Ovary (tissue), 10 donors: Measurements from ENCODE around the gene DOC2A. TPM values are rescaled to one million over a fixed set of nuclear protein-coding genes. Genes with fewer than 3 reads are reported as not detected.

ENCODE experiments used
- DNase-seq, 5 donors: peaks; one replicate each; pipeline ENCODE4 v3.0.0-alpha.2; 2019 to 2020
- H3K27ac ChIP-seq, 2 donors: fragments of 200-600 bp; one replicate each; pipeline versions ENCODE4 v1.5.1 to v1.8.0; 2019 to 2022
- H3K27me3 ChIP-seq: fragments of 200-600 bp; one replicate; pipeline ENCODE4 v1.8.0; 2022
- H3K36me3 ChIP-seq: fragments of 200-600 bp; sonication (generic); one replicate; pipeline ENCODE4 v1.5.1; 2019
- H3K4me1 ChIP-seq: one replicate; pipeline ENCODE4 v1.8.1; 2013; ENCODE audit warnings: mild to moderate bottlenecking, moderate library complexity; ENCODE audit not compliant: insufficient read depth
- H3K4me3 ChIP-seq: fragments of 200-600 bp; sonication (generic); one replicate; pipeline ENCODE4 v1.5.1; 2017
- H3K9me3 ChIP-seq, 2 donors: fragments of 200-600 bp in 1 of 2; sonication (generic) in 1 of 2; one replicate each; pipeline versions ENCODE4 v1.5.1 to v1.8.1; 2013 to 2019; ENCODE audit warnings: mild to moderate bottlenecking in 1 of 2, moderate library complexity in 1 of 2
- CTCF ChIP-seq, 3 donors: fragments of 450-650 bp in 2 of 3; fragments of 200-600 bp in 1 of 3; IDR thresholded peaks; one replicate each; pipeline versions ENCODE4 v1.5.1 to v1.8.0; 2016 to 2022; ENCODE audit warnings: antibody characterized with exemption in 3 of 3, mild to moderate bottlenecking in 1 of 3
- EP300 ChIP-seq: sonication (generic); formaldehyde crosslinking; IDR thresholded peaks from one replicate; pipeline ENCODE4 v1.6.1; 2017; ENCODE audit warnings: antibody characterized with exemption
- POLR2A ChIP-seq: fragments of 450-650 bp; IDR thresholded peaks from one replicate; pipeline ENCODE4 v1.6.1; 2017; ENCODE audit warnings: antibody characterized with exemption, mild to moderate bottlenecking, moderate library complexity
- WGBS, 3 donors: extraction: QIAGEN DNeasy Blood & Tissue Kit in 1 of 3; methylation state at CpG; one replicate each; pipeline versions ENCODE4 v1.1.5 to v1.1.7; 2013 to 2017; 5-methylcytosine and 5-hydroxymethylcytosine counted together
- intact Hi-C, 4 donors: fragments of 100-400 bp; cut with DNase I; formaldehyde crosslinking; loops; one replicate each; pipeline versions ENCODE4 v1.11.0 to v1.15.1; 2022 to 2023
- long read RNA-seq, 3 donors: library from polyadenylated mRNA in 2 of 3; unstranded in 2 of 3; transcript quantifications; one replicate each; pipeline ENCODE4 v2.0.0 and lab custom pipeline, GENCODE V29; 2021 to 2026
- polyA plus RNA-seq, 2 donors: library from polyadenylated mRNA; stranded (reverse); fragments of 200-250 nt in 1 of 2; fragments of 350-450 nt in 1 of 2; fragmentation: Illumina TruSeq in 1 of 2; extraction: RNeasy Lipid Tissue Mini Kit (QIAGEN cat#74804) in 1 of 2; gene quantifications; one replicate each; pipeline ENCODE4 v1.2.3, GENCODE V29; 2013 to 2014
- total RNA-seq, 7 donors: library from RNA; depleted of rRNA in 2 of 7; stranded (reverse); fragments of >200 nt in 2 of 7; fragmentation: NEBNext Ultra II Directional in 3 of 7; extraction: Animal tissue kit (Norgen Biotek cat#: 25700) in 3 of 7; gene quantifications; one replicate each; pipeline versions ENCODE4 v1.1.0 to v1.2.4, GENCODE V29; 2016 to 2023
- donor health status: DM: no; HTN: no; CAD: no; lungs with moderate emphysema.
- donor health status: DM: no; HTN: no; CAD: no.
- donor health status: Bipolar disorder and iron deficiency.
- donor health status: DM: yes; HTN: yes; CAD: no.
- donor health status: DM: no; HTN: no; CAD: no.
- donor health status: DM: yes; HTN: yes; CAD: no.

Gene DOC2A
- 1 to 10 TPM; 1.4 to 7.2 (median 4.7) TPM for total RNA-seq
- 1 to 10 TPM; 1.5 to 3.2 TPM for polyA plus RNA-seq
- long read RNA-seq, donor 1: 0 reads
- long read RNA-seq, donor 2: 0 reads
- long read RNA-seq, donor 3: 0 reads

DNA sequence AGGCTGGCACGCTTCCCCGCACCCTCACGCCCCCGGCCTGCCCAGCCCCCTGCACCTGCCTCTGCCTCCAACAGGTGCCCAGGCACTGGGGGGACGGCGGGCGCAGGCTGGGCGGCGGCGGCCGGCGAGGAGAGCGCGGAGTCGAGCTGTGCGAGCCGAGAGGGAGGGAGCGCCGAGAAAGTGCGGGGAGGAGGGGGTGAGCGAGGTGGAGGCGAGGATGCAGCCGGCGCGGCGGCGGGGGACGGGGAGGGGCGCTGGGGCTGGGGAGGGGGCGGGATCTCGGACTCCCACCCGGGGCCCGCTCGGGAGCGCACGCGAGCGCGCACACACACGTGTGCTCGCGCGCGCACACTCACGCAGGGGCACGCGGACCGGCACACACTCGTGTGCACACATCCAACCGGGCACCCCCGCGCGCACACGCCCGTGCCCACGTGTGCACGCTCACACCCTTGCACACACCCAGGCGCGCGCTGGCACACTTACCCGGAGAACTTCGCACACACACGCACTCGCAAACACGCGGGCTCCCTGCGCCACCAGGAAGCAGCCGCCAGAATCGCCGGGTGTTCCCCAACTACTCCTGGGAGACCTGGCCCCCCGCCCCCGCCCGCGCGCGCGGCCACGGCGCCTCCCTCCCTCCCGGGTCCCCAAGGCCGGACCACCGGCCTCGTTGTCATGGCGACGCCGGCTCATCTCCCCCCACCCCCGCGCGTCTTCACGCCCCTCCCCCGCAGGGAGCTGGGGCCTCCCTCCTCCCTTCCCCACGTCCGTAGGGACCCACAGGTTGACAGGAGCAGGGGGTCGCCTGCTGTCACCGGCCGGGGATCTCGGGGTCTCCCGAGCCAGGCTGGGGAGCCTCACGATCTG, at the start of gene DOC2A:
Gene DOC2A (minus strand): TSS at position 184 of the 870 bp plus-strand sequence. CDS start 805 bp downstream, outside the sequence.
- no peaks in the 10 kb centered on the region for H3K9me3 ChIP-seq
- intact Hi-C loops: loop anchor here in 2 of 4 donors (5.0 to 10.0 kb wide), 2 partner anchors 44 to 126 kb away; no protein-coding TSS in a partner anchor
- no peak for TF ChIP-seq CTCF (IDR thresholded peaks at IDR 0.05)
- TF ChIP-seq EP300: no peak
- no peak for TF ChIP-seq POLR2A
- DNase-seq: peak in 1 of 5 donors; percentile 57
- H3K27ac ChIP-seq: no peak within 1 kb of the TSS
- peak within 1 kb of the TSS; percentile 29 for H3K4me3 ChIP-seq
- H3K4me1 ChIP-seq: no peaks in the 10 kb centered on the region
- no peaks in the 10 kb centered on the region for H3K36me3 ChIP-seq
- 0 to 2% (median 1%) methylated on average over 11 to 99 of the region's 99 CpGs for WGBS, 3 donors
- H3K27me3 ChIP-seq: no peaks in the 10 kb centered on the region

DNA sequence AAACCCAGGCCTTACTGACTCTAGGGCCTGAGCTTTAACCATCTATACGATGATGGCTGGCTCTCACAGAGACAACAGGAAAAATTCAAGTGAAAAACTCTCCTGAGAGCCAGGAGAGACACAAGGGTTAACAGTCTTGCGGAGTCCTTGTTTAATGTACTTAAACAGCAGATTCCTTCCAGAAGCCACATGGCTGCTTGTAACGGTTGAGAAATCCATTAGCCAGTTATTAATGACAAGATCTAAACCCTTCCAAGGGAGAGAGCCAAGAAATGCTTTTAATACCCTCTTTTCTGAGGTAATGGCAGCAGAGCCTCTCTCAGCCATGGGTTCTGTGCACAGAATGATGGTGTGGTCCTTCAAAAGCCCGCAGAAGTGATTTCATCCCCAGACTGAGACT, 49.5 kb upstream of the DOC2A start:
- WGBS, 3 donors: 76 to 83% (median 82%) methylated on average over 4 of the region's 4 CpGs
- Histone ChIP-seq H3K4me3 (no peak overlapping the region), H3K36me3 (no peaks in the 10 kb centered on the region), H3K4me1 (peaks cover 6% of the 10 kb centered on the region), H3K27ac (no peak overlapping the region), H3K27me3 (no peaks in the 10 kb centered on the region), H3K9me3 (no peaks in the 10 kb centered on the region)
- TF ChIP-seq EP300 (no peak), POLR2A (no peak), CTCF (IDR thresholded peaks at IDR 0.05) (no peak)
- DNase-seq: no peak
- intact Hi-C loops: loop anchor here in 1 of 4 donors (10.0 kb wide), 1 partner anchor 344 kb away; the partner anchor contains the start of gene ZNF771

- Histone ChIP-seq H3K27me3 (no peaks in the 10 kb centered on the region), H3K27ac (no peak overlapping the region), H3K9me3 (no peaks in the 10 kb centered on the region), H3K4me1 (peaks cover 3% of the 10 kb centered on the region), H3K4me3 (no peak overlapping the region), H3K36me3 (no peaks in the 10 kb centered on the region)
- no peak for TF ChIP-seq POLR2A
- intact Hi-C loops: loop anchor here in 1 of 4 donors (10.0 kb wide), 1 partner anchor 480 kb away; the partner anchor contains the start of gene ZNF747
- 49 to 55% (median 54%) methylated on average over 10 of the region's 10 CpGs for WGBS, 3 donors
- DNase-seq: no peak
Measured at GRCh38 chr16:30054959-30055553, 44.2 kb upstream of the DOC2A start.

DNA sequence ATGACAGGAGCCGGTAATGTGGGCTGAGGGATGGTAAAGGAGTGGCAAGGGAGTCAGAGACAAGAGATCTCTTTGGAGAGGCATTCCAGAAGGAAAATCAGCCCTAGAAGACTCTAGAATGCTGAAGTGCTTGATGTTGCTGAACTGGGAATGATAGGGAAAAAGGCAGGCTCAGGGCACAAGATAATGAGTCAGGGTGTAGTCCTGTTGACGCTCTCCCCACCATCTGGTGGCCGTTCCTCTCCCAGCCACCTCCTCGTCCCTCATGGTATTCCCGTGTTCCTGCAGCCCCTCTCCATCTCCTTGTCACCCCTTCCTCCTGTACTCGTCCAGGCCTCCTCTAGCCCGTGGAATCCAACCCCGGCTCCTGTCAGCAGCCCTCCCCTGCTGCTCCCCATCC, 43.6 kb upstream of the DOC2A start:
- TF ChIP-seq CTCF (IDR thresholded peaks at IDR 0.05) (no peak), EP300 (no peak), POLR2A (no peak)
- 77 to 79% (median 79%) methylated on average over 8 of the region's 8 CpGs for WGBS, 3 donors
- Histone ChIP-seq H3K27me3 (no peaks in the 10 kb centered on the region), H3K4me3 (no peak overlapping the region), H3K9me3 (no peaks in the 10 kb centered on the region), H3K36me3 (no peaks in the 10 kb centered on the region), H3K27ac (no peak overlapping the region), H3K4me1 (peaks cover 3% of the 10 kb centered on the region)
- DNase-seq: no peak
- intact Hi-C loops: loop anchor here in 1 of 4 donors (10.0 kb wide), 1 partner anchor 480 kb away; the partner anchor contains the start of gene ZNF747
